Stimulated activated naive CD4-positive, alpha-beta T cell (primary cell): ENCODE data around the gene BMAL2.

Experiments
- DNase-seq, 6 experiments: peaks; one replicate each; lab custom pipeline; 2025; lab: John Stamatoyannopoulos, UW

Gene BMAL2

GRCh38 chr12:27355979-27356378 is 23.3 kb downstream of the BMAL2 start:
- DNase-seq, result no peak

DNA sequence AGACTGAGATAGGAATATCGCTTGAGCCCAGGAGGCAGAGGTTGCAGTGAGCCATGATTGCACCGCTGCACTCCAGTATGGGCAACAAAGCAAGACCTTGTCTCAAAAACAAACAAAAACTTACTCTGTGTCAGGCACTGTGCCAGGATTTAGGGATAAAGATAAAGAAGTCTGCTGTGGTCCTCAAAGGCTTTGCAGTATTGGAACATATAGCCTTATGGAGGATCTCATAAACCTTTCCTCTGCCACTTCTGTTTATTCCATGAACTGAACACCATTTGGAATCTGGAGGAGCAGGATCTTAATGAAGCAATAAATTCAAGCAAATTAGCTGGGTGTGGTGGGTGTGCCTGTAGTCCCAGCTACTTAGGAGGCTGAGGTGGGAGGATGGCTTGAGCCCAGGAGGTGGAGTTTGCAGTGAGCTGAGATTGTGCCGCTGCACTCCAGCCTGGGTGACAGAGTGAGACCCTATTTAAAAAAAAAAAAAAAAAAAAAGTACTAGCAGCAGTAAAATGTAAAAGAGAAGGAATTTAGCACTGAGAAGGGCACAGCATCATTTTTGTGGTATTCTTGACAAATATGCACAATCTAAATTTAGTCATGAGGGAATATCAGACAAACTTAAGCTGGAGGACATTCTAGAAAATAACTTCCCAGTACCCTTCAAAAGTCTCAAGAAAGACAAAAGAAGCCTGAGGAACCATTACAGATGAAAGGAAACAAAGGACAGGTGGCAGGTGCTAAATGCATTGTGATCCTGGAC is 27.1 kb downstream of the BMAL2 start:
- DNase-seq, result no peak

DNA sequence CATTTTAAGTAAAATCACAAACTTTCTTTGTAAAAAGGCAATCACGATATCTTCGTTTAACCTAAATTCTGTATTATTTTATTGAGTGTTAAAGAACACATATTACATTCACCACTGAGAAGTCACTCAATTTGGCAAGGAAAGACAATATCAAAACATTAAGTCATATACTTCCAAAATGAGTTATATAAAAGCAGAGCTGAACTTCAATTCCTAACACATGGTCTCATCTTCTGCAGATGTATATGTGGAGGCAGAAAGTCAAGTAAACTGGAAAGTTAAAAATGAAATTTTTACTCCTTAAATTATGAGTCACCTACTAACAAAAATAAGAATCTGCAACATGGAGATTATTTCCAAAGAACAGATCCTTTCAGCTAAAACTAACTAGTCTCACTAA is 28.7 kb downstream of the BMAL2 start:
- DNase-seq, result no peak

DNA sequence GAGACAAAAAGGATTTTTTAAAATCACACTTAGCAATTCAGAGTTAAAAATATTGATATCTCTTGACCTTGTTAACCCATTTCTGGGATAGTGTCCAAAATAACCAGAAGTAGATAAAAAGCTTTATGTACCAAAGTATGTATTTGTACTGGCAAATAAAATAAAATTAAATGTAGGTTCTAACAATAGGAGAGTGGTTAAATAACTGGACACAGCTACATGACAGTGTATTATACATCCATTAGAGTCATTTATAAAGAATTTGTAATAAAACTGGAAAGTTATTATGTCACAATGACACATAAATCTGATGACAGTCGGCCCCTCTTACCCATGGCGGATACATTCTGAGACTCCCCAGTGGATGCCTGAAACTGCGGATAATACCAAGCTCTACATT is 34.0 kb downstream of the BMAL2 start:
- no peak for DNase-seq

DNA sequence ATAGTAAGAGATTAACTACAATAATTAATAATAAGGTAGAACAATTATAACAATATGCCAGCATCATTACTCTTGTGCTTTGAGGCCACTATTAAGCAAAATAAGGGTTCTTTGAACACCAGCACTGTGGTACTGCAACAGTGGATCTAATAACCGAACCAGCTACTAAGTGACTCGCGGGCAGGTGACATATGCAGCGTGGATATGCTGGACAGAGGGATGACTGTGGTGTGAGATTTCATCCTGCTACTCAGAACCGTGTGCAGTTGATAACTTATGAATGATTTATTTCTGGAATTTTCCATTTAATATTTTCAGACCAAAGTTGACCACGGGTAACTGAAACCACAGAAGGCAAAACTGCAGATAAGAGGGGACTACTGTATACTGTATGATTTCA is 34.4 kb downstream of the BMAL2 start:
- no peak for DNase-seq

GRCh38 chr12:27382171-27382795 is 49.6 kb downstream of the BMAL2 start:
- DNase-seq, result no peak
